HG02571 (cell line): ENCODE results near the gene WNT6.

Experiments
- ATAC-seq: cut with Tn5 transposase; IDR thresholded peaks from one replicate; pipeline ENCODE4 v1.9.1; 2021; ENCODE audit warnings: mild to moderate bottlenecking, moderate library complexity; ENCODE audit not compliant: unreplicated experiment

WNT6 gene

GRCh38 chr2:218856167-218856895, 3.3 kb upstream of the WNT6 start:
- ATAC-seq: no peak

GRCh38 chr2:218856896-218857243, 2.7 kb upstream of the WNT6 start:
- ATAC-seq: no peak

- ATAC-seq: no peak
Measured at GRCh38 chr2:218857371-218858137, 2.1 kb upstream of the WNT6 start.

DNA sequence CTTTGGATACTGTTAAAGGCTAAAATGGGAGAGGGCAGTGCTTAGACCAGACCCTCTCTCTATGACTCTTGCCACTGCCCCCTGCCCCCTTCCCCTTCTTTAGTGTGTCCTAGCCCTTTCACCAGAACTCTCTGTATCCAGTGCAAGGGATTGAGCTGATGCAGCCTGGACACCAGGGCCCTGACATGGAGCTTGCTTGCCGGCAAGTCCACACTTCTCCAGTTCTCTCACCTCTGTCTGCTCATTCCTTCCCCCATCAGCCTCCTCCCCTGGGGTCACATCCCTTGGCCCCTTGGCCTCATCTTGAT, 1.5 kb upstream of the WNT6 start:
- no peak for ATAC-seq

DNA sequence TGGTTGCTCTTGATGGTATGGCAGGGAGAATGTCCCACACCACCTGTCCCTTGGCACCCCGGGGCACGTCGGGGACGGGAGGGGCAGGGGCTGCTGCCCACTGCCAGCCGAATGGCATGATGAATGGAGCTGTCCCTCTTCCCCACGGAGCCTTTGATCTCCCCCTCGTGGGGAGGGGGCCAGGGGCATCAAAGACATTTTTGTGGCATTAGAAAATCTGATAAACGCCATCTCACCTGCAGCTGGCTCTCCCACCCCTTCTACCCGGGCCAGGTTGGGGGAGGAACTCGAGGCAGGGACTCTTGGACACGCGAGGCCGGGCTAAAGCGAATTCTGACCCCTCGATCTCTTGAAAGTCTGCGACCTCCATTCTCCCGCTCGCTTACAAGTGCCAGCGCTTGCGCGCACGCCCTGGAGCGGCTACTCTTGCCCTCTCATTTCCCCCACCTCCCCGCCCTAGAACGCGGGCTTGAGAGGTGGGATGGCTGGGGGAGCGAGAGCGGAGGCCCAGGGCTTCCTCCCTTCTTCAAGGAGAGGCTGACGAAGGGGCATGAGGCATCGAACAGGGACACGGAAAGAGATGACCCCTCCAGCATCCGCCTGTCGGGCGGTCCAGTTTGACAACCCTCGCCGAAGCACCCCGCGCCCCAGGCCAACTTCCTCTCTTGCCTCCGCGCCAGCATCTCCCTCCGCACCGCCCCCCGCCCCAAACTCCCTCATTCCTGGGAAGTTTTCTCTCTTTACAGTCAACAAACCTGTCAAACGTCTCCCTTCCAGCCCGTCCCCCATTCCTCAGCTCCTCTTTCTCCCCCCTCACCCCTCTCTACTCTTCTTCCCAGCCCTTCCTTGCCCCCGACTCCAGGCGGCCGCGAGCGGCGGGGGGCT, 692 bp upstream of the WNT6 start:
- no peak for ATAC-seq

DNA sequence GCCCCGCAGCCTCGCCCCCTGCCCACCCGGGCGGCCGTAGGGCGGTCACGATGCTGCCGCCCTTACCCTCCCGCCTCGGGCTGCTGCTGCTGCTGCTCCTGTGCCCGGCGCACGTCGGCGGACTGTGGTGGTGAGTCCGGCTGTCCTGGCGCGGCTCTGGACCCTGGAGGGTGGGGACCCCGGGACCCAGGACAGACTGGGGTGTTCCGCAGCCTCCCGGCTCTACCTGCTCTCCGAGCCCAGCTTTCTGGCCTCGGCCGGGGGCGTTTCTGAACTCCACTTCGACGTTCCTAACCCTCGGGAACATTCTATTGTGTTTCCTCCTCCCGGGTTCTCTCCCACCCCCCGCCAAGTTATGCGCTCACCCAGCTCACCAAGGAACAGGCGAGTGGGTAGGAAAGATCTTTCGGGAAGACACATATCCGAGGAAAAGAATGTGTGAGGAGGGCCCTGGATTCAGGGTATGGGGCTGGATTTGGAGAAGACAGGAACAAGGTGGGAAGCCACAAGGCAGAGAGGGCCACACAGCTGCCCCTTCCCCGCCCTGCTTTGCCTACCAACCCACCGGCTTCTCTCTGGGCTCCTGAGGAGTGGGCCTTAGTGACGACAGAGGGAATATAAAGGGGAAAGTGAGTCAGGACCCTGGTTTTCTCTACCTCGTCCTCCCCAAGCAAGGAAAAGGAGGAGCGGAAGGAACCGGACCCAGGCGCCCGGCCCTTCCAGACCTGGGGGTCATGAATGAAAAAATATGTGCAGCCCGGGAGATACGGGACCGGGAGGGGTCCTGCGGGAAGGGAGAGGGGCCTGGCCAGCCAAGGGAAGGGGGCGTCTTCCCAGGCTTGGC, 605 bp downstream of the WNT6 start:
- ATAC-seq: no peak

GRCh38 chr2:218860950-218861381, 1.4 kb downstream of the WNT6 start:
- no peak for ATAC-seq

DNA sequence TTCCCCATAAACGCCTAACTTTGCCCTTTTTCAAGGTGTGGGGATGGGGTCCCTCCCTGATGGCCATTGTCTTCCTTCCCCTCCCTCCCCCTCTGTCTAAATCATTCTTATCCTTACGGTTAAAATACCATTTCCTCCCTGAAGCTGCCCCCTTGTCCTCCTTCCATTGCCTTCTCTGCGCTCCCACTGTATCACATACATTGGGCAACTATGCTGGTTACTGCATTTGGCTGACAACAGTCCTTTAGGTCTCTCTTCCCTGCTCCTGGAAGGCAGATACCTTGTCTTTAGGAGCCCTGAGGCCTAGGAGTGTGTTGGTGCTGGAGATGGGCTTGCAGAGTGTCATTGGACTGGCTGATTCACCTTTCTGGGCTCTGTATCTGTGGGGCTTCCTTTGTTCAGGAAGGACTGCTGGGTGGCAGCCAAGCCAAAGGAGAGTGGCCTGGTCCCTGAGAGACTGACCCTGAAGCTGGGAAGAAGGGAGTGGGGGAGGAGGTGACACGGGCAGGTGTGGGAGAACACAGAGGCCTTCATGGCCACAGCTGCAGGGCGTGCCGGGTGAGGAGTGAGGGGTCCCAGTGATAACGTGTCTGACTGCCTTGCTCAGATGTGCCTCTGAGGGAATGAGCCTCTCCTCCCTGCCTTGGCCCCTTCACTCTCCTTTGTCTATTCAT, 2.2 kb downstream of the WNT6 start:
- no peak for ATAC-seq

DNA sequence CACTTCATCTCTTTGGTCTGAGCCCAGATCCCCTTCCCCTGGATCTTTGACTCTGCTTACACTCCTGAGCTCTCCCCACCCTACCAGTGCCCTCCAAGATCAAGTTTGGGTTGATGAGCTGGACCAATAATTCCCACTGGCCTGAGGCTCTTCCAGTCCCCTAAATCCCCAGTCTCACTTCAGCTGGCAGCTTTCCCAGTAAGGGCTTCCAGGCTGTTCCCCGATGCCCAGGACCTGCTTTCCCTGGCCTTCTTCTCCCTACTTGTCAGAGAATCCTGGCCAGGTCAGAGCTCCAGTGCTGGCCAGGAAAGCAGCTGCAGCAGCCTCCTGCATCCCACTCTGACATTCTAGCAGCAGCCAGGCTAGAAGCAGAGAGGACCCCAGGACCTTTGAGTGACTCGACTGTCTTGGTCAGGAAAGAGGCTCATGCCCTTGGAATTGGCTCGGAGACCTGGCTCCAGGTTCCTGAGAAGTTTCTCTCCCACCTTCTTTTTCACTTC, 3.5 kb downstream of the WNT6 start:
- no peak for ATAC-seq

DNA sequence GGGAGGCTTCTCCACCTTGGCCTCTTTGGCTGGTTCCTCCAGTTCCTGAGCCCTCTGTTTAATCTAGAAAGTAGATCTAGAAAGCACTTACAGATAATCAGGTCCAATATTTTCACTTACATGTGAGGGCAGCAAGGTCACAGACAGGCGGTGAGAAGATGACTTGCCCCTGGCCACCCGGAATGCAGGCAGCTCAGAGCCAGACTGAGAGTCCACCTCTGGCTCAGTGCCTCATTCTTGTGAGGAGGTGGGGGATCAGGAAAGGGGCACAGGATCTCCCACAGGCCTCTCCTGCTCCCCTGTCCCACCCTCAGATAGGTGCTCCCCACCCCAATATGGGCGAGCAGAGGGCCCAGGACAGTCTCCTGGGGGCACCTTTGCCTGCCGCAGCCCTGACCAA, 5.8 kb downstream of the WNT6 start:
- ATAC-seq: no peak

DNA sequence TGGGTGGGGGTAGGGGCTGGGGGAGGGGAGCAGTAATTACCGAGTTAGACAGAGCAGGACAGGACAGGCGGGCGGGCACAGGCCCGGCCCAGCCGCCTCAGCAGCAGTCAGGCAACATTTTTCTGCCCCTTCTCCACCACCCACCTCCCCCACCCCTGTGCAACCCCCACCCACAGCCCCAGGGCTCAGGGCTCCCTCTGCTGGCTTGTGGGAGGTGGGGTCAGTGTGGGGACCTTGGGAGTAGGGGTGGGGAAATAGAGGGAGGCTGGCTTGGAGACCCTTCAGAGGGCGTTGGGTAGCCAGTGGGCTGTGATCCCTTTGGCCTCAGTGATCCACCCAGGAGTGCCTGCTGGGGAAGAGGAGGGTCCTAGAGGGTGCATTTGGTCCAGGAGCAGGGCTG, 6.4 kb downstream of the WNT6 start:
- ATAC-seq: no peak

DNA sequence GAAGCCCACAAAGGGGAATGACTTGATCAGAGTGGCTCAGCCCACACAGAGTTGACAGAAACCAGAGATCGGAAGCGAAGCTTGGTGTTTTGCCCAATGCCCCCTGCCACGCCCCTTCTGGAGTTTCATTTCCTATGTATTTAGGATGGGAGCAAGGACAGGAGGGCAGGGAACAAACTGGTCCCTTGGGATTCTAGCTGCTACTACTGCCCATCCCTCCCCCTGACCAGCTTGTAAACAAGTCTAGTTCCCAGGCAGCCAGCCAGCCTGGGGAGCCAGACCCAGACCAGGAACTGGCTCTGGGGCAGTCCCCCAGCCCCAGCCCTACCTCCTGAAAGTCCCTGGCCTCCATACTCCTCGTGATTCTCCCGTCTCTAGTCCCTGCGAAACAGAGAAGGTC, 8.3 kb downstream of the WNT6 start:
- no peak for ATAC-seq

GRCh38 chr2:218869064-218869463, 9.5 kb downstream of the WNT6 start:
- ATAC-seq: no peak

DNA sequence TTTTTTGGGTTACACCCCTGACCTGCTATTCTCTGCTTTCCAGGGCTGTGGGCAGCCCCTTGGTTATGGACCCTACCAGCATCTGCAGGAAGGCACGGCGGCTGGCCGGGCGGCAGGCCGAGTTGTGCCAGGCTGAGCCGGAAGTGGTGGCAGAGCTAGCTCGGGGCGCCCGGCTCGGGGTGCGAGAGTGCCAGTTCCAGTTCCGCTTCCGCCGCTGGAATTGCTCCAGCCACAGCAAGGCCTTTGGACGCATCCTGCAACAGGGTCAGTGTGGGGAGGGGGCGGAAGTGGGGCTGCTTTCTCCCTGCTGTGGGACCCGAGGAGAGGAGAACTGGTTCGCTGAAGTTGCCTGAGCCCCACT, 11.4 kb downstream of the WNT6 start:
- ATAC-seq: no peak

- ATAC-seq: no peak
Measured at GRCh38 chr2:218871345-218872302, 12.0 kb downstream of the WNT6 start.

DNA sequence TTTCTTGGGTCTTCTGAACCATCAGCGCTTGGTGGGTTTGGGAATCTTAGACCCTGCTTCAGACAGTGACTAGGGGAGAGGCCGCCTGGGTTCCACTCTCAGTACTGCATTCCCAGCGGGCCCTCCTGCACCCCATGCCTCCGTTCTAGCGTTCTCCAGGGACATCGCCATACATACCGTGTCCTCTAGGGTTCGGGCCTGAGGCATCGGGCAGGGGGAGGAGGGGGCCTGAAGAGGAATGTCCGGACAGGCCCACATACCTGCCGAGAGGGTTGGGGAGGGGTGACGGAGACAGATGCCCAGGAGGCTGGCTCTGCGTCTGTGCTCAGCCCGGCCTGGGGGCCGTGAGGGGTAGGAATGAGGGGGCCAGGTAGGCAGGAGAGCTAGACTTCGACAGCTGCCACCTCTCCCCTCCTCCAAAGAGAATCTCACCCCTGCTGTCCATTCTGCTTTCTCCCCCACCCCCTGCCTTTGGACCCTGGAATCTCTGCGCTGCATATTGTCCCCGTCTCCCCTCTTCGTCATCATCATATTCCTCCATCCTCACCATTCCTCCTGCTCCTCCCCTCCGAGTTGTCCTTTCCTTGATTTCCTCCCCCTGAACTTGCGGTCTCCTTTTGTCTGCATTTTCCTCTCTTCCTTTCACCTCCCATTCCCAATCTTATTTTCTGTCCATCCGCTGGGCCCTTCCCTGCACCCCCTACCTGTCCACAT, 13.2 kb downstream of the WNT6 start:
- ATAC-seq: no peak

DNA sequence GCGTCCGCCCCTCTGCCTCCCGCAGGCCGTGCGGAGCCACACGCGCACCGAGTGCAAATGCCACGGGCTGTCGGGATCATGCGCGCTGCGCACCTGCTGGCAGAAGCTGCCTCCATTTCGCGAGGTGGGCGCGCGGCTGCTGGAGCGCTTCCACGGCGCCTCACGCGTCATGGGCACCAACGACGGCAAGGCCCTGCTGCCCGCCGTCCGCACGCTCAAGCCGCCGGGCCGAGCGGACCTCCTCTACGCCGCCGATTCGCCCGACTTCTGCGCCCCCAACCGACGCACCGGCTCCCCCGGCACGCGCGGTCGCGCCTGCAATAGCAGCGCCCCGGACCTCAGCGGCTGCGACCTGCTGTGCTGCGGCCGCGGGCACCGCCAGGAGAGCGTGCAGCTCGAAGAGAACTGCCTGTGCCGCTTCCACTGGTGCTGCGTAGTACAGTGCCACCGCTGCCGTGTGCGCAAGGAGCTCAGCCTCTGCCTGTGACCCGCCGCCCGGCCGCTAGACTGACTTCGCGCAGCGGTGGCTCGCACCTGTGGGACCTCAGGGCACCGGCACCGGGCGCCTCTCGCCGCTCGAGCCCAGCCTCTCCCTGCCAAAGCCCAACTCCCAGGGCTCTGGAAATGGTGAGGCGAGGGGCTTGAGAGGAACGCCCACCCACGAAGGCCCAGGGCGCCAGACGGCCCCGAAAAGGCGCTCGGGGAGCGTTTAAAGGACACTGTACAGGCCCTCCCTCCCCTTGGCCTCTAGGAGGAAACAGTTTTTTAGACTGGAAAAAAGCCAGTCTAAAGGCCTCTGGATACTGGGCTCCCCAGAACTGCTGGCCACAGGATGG, 14.0 kb downstream of the WNT6 start:
- ATAC-seq: no peak
